Hepatocyte (in vitro differentiated cells): ENCODE results near the gene CPT1B. TPM values are rescaled to one million over a fixed set of nuclear protein-coding genes. Genes with fewer than 3 reads are reported as not detected.
"Not testable (repeated sequence)": the region's sequence is repeated elsewhere in the genome, so short reads cannot be mapped to it uniquely, and the experiment has no call there.

Source experiments
- DNase-seq: peaks from one replicate; pipeline ENCODE4 v3.0.0-alpha.2; 2016; ENCODE audit warnings: low spot score
- H2AFZ ChIP-seq: fragments of 200-600 bp; sonication (generic); 2 replicates; pipeline ENCODE4 v1.6.0; 2016; ENCODE audit warnings: antibody characterized with exemption, mild to moderate bottlenecking
- H3K27ac ChIP-seq: fragments of 200-600 bp; sonication (generic); 2 replicates; pipeline ENCODE4 v1.5.1; 2016; ENCODE audit warnings: mild to moderate bottlenecking
- H3K27me3 ChIP-seq: fragments of 200-600 bp; sonication (generic); 2 replicates; pipeline ENCODE4 v1.6.1; 2016
- H3K36me3 ChIP-seq: fragments of 200-600 bp; sonication (generic); replicated peaks from 2 replicates; pipeline ENCODE4 v1.5.1; 2016; ENCODE audit warnings: low read depth; ENCODE audit not compliant: insufficient read depth
- H3K4me1 ChIP-seq: fragments of 200-600 bp; sonication (generic); 2 replicates; pipeline ENCODE4 v1.5.1; 2016; ENCODE audit warnings: mild to moderate bottlenecking, moderate library complexity; ENCODE audit not compliant: insufficient read depth
- H3K4me2 ChIP-seq: fragments of 200-600 bp; sonication (generic); 2 replicates; pipeline ENCODE4 v1.6.0; 2016
- H3K4me3 ChIP-seq: fragments of 200-600 bp; sonication (generic); 2 replicates; pipeline ENCODE4 v1.5.1; 2016; ENCODE audit warnings: mild to moderate bottlenecking
- H3K79me2 ChIP-seq: fragments of 200-600 bp; sonication (generic); 2 replicates; pipeline ENCODE4 v1.6.0; 2017; ENCODE audit warnings: mild to moderate bottlenecking
- H3K9me2 ChIP-seq: fragments of 200-600 bp; sonication (generic); replicated peaks from 2 replicates; pipeline ENCODE4 v1.6.0; 2017; ENCODE audit warnings: mild to moderate bottlenecking; ENCODE audit not compliant: insufficient read depth
- H3K9me3 ChIP-seq: fragments of 200-600 bp; sonication (generic); 2 replicates; pipeline ENCODE4 v1.5.1; 2016; ENCODE audit warnings: low read depth, mild to moderate bottlenecking
- H4K20me1 ChIP-seq: fragments of 200-600 bp; sonication (generic); 2 replicates; pipeline ENCODE4 v1.6.0; 2016; ENCODE audit warnings: mild to moderate bottlenecking; ENCODE audit not compliant: insufficient read depth, poor library complexity, severe bottlenecking
- CTCF ChIP-seq: fragments of 200-600 bp; sonication (generic); IDR thresholded peaks from 2 replicates; pipeline ENCODE4 v1.5.1; 2016; ENCODE audit warnings: antibody characterized with exemption, mild to moderate bottlenecking; ENCODE audit not compliant: poor library complexity
- EZH2 ChIP-seq: fragments of 200-600 bp; sonication (generic); IDR thresholded peaks from 2 replicates; pipeline ENCODE4 v1.6.1; 2016; ENCODE audit warnings: antibody characterized with exemption, mild to moderate bottlenecking, borderline replicate concordance
- EZH2phosphoT487 ChIP-seq: fragments of 200-600 bp; sonication (generic); IDR thresholded peaks from one replicate; pipeline ENCODE4 v1.6.1; 2018; ENCODE audit warnings: antibody characterized with exemption, mild to moderate bottlenecking, low read depth, moderate library complexity; ENCODE audit not compliant: unreplicated experiment, severe bottlenecking
- WGBS: methylation state at CpG from one replicate; pipeline ENCODE4 v1.1.6; 2016; ENCODE audit warnings: low lambda C conversion rate; ENCODE audit errors: missing lambda C conversion rate; 5-methylcytosine and 5-hydroxymethylcytosine counted together
- polyA plus RNA-seq: library from polyadenylated mRNA; unstranded; fragments of >200 nt; fragmentation: Nextera tagmentation; extraction: Ambion mirVana; gene quantifications from 2 replicates; pipeline ENCODE4 v1.2.1, GENCODE V29; 2016
- total RNA-seq: library from RNA; depleted of rRNA; stranded (reverse); fragments of >200 nt; gene quantifications from 2 replicates; pipeline ENCODE4 v1.2.3, GENCODE V29; 2014

CPT1B gene
- total and polyA plus RNA-seq, 2 experiments from 2014 or later, result 27.5 to 64.0 TPM

DNA sequence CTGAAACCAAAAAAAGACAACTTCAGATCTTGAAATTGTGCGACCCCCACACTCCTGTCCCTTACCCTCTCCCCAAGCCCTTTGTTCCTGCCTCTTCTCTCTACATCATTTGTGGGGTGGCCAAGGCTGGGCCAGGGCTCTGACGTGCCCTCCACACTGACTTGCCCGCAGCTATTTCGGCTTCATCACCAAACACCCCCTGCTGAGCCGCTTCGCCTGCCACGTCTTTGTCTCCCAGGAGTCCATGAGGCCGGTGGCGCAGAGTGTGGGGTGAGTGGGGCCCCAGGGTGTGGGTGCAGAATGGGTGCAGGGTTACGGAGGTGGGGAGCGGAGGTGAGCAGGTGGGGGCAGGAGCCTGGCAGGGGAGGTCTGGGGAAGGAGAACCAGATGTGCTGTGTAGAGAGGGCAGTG, 31.8 kb upstream of the CPT1B start:
- TF ChIP-seq EZH2 (no peak), CTCF (no peak), EZH2phosphoT487 (no peak)
- Histone ChIP-seq H3K4me3 (no peak overlapping the region), H3K4me2 (no peak overlapping the region), H4K20me1 (no peaks in the 10 kb centered on the region), H3K79me2 (no peaks in the 10 kb centered on the region), H2AFZ (no peak overlapping the region), H3K27me3 (no peaks in the 10 kb centered on the region), H3K27ac (no peak overlapping the region), H3K36me3 (no peaks in the 10 kb centered on the region), H3K9me2 (no peaks in the 10 kb centered on the region), H3K9me3 (no peaks in the 10 kb centered on the region), H3K4me1 (no peaks in the 10 kb centered on the region)
- DNase-seq, result no peak
- WGBS, result 90% methylated on average over 10 of the region's 11 CpGs

- Histone ChIP-seq H2AFZ (no peak overlapping the region), H3K27ac (no peak overlapping the region), H4K20me1 (no peaks in the 10 kb centered on the region), H3K27me3 (no peaks in the 10 kb centered on the region), H3K9me3 (no peaks in the 10 kb centered on the region), H3K4me2 (no peak overlapping the region), H3K79me2 (no peaks in the 10 kb centered on the region), H3K4me1 (no peaks in the 10 kb centered on the region), H3K9me2 (no peaks in the 10 kb centered on the region), H3K36me3 (no peaks in the 10 kb centered on the region), H3K4me3 (no peak overlapping the region)
- 88% methylated on average over 11 of the region's 12 CpGs for WGBS
- no peak for TF ChIP-seq CTCF
- TF ChIP-seq EZH2phosphoT487, result no peak
- TF ChIP-seq EZH2, result no peak
- no peak for DNase-seq
Observed at GRCh38 chr22:50609599-50609998, 31.4 kb upstream of the CPT1B start.

DNA sequence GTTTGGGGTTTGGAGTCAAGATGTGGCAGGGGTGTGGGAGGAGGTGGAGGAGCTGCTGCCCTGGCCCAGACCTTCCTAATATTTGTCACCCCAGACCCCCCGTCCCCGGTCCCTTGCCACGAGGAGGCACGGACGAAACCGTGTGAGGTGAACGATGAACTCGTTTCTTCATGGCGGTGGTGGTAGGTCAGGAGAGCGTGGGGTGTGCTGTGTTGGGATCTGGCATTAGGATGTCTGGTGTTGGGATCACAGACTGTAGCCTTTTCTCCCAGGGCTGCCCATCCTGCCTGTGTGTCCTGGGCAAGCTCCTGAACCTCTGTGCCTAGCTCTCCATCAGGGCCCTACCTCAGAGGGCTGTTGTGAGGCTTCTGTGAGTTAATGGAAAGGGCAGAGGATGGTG, 30.8 kb upstream of the CPT1B start:
- Histone ChIP-seq H3K4me1 (no peaks in the 10 kb centered on the region), H4K20me1 (no peaks in the 10 kb centered on the region), H3K4me3 (no peak overlapping the region), H3K27me3 (no peaks in the 10 kb centered on the region), H3K27ac (no peak overlapping the region), H3K9me3 (no peaks in the 10 kb centered on the region), H2AFZ (no peak overlapping the region), H3K9me2 (no peaks in the 10 kb centered on the region), H3K4me2 (no peak overlapping the region), H3K79me2 (no peaks in the 10 kb centered on the region), H3K36me3 (no peaks in the 10 kb centered on the region)
- 92% methylated on average over 10 of the region's 10 CpGs for WGBS
- TF ChIP-seq EZH2, result no peak
- TF ChIP-seq CTCF, result no peak
- no peak for TF ChIP-seq EZH2phosphoT487
- no peak for DNase-seq

DNA sequence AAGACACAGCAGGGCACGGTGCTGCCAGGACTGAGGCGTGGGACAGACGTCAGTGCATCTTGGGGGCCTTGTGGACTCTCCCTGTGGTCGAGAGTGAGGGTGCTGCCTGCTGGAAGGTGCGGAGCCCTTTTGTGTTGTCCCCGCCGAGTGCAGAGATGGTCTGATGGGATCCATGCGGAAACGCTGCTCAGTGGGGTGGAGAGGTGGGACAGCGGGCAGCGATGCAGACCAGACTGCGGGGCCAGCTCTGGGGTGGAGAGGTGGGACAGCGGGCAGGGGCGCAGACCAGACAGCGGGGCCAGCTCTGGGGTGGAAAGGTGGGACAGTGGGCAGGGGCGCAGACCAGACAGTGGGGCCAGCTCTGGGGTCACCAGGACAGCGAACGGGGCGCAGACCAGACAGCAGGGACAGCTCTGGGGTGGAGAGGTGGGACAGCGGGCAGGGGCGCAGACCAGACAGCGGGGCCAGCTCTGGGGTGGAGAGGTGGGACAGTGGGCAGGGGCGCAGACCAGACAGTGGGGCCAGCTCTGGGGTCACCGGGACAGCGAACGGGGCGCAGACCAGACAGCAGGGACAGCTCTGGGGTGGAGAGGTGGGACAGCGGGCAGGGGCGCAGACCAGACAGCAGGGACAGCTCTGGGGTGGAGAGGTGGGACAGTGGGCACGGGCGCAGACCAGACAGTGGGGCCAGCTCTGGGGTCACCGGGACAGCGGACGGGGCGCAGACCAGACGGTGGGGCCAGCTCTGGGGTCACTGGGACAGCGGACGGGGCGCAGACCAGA, 30.0 kb upstream of the CPT1B start:
- not testable (repeated sequence) for H3K4me1 ChIP-seq, H3K4me2 ChIP-seq, H3K9me2 ChIP-seq, H3K79me2 ChIP-seq, DNase-seq, H2AFZ ChIP-seq, H3K9me3 ChIP-seq, H3K27me3 ChIP-seq, H3K36me3 ChIP-seq, H3K4me3 ChIP-seq, H3K27ac ChIP-seq, H4K20me1 ChIP-seq
- WGBS, result 87% methylated on average over 16 of the region's 39 CpGs
